Cerebellar cortex (tissue), 1 donor: ENCODE measurements around the gene KIAA1217.

ENCODE experiments used
- DNase-seq: peaks from one replicate; pipeline ENCODE4 v3.0.0-alpha.2; 2015; ENCODE audit warnings: low spot score

KIAA1217 gene

DNA sequence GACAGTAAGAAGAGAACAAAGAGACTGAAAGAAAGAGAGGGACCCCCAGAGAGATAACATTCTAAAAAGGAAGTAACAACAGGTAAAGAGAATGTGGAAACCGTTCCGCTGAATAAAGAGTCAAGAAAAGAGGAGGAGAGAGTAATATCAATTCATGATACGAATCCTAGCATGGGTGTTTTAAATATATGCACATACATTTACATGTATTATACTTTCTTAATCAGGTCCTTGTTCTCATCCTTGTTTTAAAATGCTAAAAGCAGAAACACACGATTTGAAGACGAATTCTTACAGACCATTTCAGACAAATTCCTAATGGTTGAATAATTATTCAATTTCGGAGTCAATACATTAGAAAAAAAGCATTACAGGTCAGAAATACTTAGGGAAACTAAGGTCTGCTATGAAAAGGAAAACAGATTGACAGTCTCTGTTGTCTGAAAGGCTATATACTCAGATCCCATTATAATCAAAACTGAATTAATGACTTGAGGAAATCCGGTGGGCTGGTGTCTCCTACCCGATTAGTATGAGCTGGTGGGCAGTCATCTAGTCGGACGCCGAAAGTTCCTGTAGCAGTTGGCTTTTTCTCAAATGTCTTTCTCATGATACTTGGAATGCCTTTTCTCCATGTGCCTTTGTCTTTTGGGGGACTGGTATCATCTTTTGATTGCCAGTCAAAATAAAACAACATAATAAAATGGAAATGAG is 387.4 kb downstream of the KIAA1217 start:
- no peak for DNase-seq

DNA sequence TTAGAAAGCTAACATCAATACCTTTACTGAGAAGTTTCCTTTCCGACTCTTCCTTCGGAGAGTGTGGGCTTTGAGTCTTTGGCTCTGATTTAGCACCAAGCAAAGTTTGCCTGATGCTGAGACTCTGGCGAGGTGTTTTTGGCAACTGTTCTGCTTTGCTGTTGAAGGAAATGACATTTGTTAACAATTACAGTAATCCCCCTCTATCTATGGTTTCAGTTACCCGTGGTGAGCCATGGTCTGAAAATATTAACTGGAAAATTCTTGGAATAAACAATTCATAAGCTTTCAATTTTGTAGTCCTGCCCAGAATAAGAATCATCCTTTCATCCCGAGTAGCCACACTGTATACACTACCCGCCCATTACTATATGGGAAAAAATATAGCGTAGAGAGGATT is 388.5 kb downstream of the KIAA1217 start:
- no peak for DNase-seq
